Tibial nerve (tissue), 4 donors: ENCODE data around the gene PAPSS2.

Experiments used
- EP300 ChIP-seq, 2 donors: sonication (generic); formaldehyde crosslinking; IDR thresholded peaks; one replicate each; pipeline ENCODE4 v1.6.1; 2017; ENCODE audit warnings: antibody characterized with exemption in 2 of 2, mild to moderate bottlenecking in 1 of 2
- TF ChIP-seq, protein P1 (sequence below), 5 experiments: fragments of 200-600 bp in 3 of 5; fragments of 450-650 bp in 2 of 5; sonication (generic) in 3 of 5; IDR thresholded peaks; one replicate each; pipeline ENCODE4 v1.5.1; 2016 to 2019; ENCODE audit warnings: antibody characterized with exemption in 5 of 5, mild to moderate bottlenecking in 3 of 5, moderate library complexity in 2 of 5

DNA sequence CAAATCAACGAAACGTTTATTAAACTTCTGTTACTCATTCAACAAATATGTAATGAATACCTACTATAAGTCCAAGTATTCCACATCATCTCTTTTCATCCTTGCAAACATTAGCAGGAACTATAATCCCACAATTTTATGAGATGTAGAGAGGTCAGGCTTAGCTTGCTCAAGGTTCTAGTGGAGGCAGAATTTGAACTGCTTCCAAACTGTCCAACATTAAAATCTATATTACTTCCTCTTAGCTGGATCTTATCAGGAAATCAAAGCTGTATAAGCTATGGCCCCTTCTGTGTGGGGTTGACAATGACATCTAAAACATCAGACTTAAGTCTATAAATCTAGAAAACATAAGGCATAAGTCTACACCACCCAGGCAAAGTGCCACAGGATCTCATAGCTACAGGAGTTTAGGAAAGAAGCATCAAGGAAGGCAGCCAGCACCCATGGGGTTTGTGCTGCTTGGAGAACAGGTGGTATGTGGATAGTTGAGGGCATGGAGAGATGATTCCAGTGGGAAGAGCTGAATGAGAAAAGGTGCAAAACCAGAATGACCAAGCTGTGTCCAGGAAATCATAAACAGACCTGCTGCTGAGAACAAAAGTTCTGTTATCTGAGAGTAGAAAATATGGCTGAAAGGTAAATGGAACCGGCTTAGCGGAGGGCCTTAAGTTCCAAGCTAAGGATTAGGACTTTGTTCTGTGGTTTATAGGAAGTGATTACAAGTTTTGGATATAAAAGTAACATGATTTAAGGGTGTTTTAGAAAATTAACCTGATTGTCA, 34.5 kb downstream of the PAPSS2 start:
- TF ChIP-seq, protein P1, sequence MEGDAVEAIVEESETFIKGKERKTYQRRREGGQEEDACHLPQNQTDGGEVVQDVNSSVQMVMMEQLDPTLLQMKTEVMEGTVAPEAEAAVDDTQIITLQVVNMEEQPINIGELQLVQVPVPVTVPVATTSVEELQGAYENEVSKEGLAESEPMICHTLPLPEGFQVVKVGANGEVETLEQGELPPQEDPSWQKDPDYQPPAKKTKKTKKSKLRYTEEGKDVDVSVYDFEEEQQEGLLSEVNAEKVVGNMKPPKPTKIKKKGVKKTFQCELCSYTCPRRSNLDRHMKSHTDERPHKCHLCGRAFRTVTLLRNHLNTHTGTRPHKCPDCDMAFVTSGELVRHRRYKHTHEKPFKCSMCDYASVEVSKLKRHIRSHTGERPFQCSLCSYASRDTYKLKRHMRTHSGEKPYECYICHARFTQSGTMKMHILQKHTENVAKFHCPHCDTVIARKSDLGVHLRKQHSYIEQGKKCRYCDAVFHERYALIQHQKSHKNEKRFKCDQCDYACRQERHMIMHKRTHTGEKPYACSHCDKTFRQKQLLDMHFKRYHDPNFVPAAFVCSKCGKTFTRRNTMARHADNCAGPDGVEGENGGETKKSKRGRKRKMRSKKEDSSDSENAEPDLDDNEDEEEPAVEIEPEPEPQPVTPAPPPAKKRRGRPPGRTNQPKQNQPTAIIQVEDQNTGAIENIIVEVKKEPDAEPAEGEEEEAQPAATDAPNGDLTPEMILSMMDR (IDR thresholded peaks at IDR 0.05), result no peak
- TF ChIP-seq EP300 (IDR thresholded peaks at IDR 0.05), result no peak
